Prostate gland (tissue), 2 donors: Measurements from ENCODE around the gene DEFB129. TPM values are rescaled to one million over a fixed set of nuclear protein-coding genes. Genes with fewer than 3 reads are reported as not detected.

Experiments
- DNase-seq: peaks from one replicate; pipeline ENCODE4 v3.0.0-alpha.2; 2019; ENCODE audit warnings: low spot score
- H3K27ac ChIP-seq, 2 donors: fragments of 200-600 bp; sonication (generic); 2 replicates each; pipeline ENCODE4 v1.5.1; 2017 to 2019
- H3K27me3 ChIP-seq: fragments of 200-600 bp; sonication (generic); replicated peaks from 2 replicates; pipeline ENCODE4 v1.5.1; 2019; ENCODE audit not compliant: insufficient read depth
- H3K36me3 ChIP-seq, 2 donors: fragments of 200-600 bp; sonication (generic); 1 replicate in 1 of 2; 2 replicates in 1 of 2; pipeline versions ENCODE4 v1.5.1 to v1.8.1; 2017 to 2019
- H3K4me1 ChIP-seq: fragments of 200-600 bp; sonication (generic); replicated peaks from 2 replicates; pipeline ENCODE4 v1.5.1; 2019
- H3K4me3 ChIP-seq, 2 donors: fragments of 200-600 bp; sonication (generic); 2 replicates each; pipeline ENCODE4 v1.5.1; 2017 to 2019
- H3K9me3 ChIP-seq: fragments of 200-600 bp; sonication (generic); 2 replicates; pipeline ENCODE4 v1.5.1; 2017
- POLR2A ChIP-seq: fragments of 450-650 bp; IDR thresholded peaks from one replicate; pipeline ENCODE4 v1.6.1; 2016; ENCODE audit warnings: antibody characterized with exemption, mild to moderate bottlenecking
- POLR2AphosphoS5 ChIP-seq: sonication (generic); formaldehyde crosslinking; IDR thresholded peaks from one replicate; pipeline ENCODE4 v1.6.1; 2017; ENCODE audit warnings: antibody characterized with exemption
- WGBS: methylation state at CpG from one replicate; pipeline ENCODE4 v1.1.5; 2018; 5-methylcytosine and 5-hydroxymethylcytosine counted together
- intact Hi-C: fragments of 100-400 bp; cut with DNase I; formaldehyde crosslinking; loops from one replicate; pipeline ENCODE4 v1.14.2; 2022
- total RNA-seq, 2 donors: library from RNA; depleted of rRNA; stranded (reverse); fragments of >200 nt; gene quantifications; one replicate each; pipeline ENCODE4 v1.1.0, GENCODE V29; 2016
- TF ChIP-seq, protein P1 (sequence below), 4 experiments: fragments of 200-600 bp in 2 of 4; fragments of 450-650 bp in 2 of 4; sonication (generic) in 2 of 4; IDR thresholded peaks; 1 replicate in 3 of 4; 2 replicates in 1 of 4; pipeline ENCODE4 v1.5.1; 2016 to 2019; ENCODE audit warnings: antibody characterized with exemption in 4 of 4, mild to moderate bottlenecking in 2 of 4, moderate library complexity in 2 of 4

Gene DEFB129
- total RNA-seq, 2 donors from 2014 or later: not detected

DNA sequence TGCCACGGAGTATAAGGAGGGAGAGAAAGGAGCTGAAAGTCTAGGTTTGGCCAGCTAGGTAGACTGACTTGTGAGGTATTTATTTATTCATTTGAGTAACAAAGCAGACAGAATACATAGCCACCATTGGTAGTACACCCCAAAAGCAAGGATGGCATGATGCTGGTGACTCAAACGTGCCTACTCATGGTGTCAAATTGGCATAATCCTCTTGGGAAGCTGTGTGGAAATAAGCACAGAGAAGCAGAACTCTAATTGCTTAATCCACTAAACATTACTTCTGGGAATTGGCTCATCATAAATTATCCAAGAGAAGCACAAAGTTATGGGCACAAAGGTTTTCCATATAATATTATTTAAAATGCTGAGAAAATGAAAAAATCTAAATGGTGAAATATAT lies 32.9 kb downstream of the DEFB129 start:
- H3K9me3 ChIP-seq: no peaks in the 10 kb centered on the region
- H3K27me3 ChIP-seq: no peaks in the 10 kb centered on the region
- H3K4me3 ChIP-seq: no peak overlapping the region
- H3K36me3 ChIP-seq: no peaks in the 10 kb centered on the region
- DNase-seq: no peak
- intact Hi-C loops: no loop called here
- H3K4me1 ChIP-seq: no peaks in the 10 kb centered on the region
- TF ChIP-seq POLR2AphosphoS5 (no peak), POLR2A (no peak)
- TF ChIP-seq, protein P1, sequence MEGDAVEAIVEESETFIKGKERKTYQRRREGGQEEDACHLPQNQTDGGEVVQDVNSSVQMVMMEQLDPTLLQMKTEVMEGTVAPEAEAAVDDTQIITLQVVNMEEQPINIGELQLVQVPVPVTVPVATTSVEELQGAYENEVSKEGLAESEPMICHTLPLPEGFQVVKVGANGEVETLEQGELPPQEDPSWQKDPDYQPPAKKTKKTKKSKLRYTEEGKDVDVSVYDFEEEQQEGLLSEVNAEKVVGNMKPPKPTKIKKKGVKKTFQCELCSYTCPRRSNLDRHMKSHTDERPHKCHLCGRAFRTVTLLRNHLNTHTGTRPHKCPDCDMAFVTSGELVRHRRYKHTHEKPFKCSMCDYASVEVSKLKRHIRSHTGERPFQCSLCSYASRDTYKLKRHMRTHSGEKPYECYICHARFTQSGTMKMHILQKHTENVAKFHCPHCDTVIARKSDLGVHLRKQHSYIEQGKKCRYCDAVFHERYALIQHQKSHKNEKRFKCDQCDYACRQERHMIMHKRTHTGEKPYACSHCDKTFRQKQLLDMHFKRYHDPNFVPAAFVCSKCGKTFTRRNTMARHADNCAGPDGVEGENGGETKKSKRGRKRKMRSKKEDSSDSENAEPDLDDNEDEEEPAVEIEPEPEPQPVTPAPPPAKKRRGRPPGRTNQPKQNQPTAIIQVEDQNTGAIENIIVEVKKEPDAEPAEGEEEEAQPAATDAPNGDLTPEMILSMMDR (IDR thresholded peaks at IDR 0.05): no peak
- H3K27ac ChIP-seq: no peak overlapping the region
- WGBS: 77% methylated on average over 2 of the region's 2 CpGs

DNA sequence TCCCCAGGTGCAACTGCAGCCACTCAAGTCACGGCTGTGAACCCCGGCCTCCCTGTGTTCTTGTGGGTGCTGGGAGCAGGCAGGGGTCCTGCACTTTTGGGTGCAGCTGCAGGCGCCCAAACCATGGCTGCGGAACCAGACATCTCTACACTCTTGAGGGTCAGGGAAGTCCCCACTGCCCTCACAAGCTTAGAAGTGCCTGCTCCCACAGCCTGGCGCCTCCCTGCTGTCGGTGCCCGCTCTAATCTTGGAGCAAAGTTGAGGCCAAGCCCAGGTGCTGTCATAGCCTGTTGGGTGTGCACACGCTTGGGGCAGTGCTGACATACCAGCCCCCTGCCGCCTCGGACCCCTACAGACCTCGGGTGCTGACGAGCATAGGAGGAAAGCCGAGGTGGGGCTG lies 36.6 kb downstream of the DEFB129 start:
- no peak for TF ChIP-seq POLR2A
- TF ChIP-seq, protein P1 (IDR thresholded peaks at IDR 0.05): no peak
- TF ChIP-seq POLR2AphosphoS5: no peak
- DNase-seq: no peak
- WGBS: 94% methylated on average over 13 of the region's 13 CpGs
- intact Hi-C loops: no loop called here
- Histone ChIP-seq H3K4me1 (no peaks in the 10 kb centered on the region), H3K4me3 (no peak overlapping the region), H3K36me3 (no peaks in the 10 kb centered on the region), H3K9me3 (no peaks in the 10 kb centered on the region), H3K27me3 (no peaks in the 10 kb centered on the region), H3K27ac (no peak overlapping the region)

DNA sequence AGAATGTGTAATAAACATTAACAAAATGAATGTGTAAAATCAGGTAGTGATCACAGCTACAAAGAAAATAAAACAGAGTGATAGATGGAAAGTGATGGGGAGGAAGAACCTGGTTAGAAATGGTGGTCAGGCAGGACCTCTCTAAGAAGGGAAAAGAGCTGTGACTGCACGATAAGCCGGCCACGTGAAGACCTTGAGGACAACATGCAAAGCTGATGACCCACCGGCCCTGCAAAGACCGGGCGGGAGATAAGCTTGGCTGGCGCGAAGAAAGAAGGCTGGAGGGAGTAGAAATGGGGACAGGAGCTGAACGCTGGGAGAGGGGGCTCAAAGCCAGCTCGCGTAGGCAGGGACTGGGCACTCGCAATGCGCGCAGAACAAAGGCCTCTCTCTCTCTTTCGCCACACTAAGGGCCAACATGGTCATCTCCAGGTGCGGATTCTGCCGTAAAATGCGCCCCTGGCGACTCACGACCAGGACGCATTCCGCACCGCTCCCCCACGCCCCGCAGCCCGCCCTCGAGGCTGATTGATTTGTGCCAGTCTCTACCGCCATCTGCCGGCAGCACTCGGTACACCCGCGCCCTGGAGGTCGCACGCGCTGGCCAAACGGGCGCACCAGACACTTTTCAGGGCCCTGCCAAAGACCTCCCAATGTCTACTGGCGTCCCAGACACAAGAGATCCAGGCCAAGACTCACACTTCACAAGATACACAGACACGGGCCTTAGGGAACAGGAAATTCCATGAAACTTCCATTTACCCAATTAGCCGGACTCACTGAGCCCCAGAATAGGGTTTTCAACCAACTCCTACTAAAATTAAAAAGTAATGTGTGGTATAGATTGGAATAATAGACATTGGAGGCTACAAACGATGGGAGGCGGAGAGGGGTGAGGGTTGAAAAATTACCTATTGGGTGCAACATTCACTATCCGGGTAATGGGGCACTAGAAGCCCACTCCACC lies 39.8 kb downstream of the DEFB129 start:
- H3K4me3 ChIP-seq: peak overlapping the region; percentile 22 to 31
- intact Hi-C loops: loop anchor here (2.0 kb wide), 1 partner anchor 64 kb away; no protein-coding TSS in a partner anchor
- H3K4me1 ChIP-seq: no peaks in the 10 kb centered on the region
- TF ChIP-seq POLR2AphosphoS5 (peak; percentile 26), POLR2A (no peak)
- TF ChIP-seq, protein P1 (IDR thresholded peaks at IDR 0.05): peak; percentile 89 to 97 (median 94)
- no peaks in the 10 kb centered on the region for H3K9me3 ChIP-seq
- DNase-seq: peak; percentile 75
- H3K27ac ChIP-seq: peak overlapping the region in 1 of 2 donors; percentile 2
- H3K27me3 ChIP-seq: no peaks in the 10 kb centered on the region
- 9% methylated on average over 43 of the region's 43 CpGs for WGBS
- H3K36me3 ChIP-seq: no peaks in the 10 kb centered on the region

DNA sequence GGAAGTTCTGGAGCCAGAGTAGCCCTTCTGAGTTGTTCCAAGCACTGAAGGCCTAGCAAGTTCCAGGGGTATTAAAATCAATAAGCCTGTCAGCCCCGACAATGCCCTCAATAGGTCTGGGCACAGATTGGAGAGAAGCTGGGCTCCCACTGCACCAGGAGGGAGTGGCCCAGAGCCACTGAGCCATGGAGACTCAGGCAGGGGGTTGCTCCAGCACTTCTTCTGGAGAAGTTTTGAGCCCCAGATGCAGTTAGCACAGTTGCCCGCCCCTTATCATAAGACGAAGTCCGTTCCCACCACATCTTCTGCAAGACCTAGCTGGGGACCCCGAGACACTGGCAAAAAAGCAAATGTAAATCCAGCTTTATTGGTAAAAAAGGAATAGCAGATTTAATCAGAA lies 43.5 kb downstream of the DEFB129 start:
- Histone ChIP-seq H3K27ac (no peak overlapping the region), H3K9me3 (no peaks in the 10 kb centered on the region), H3K4me1 (no peaks in the 10 kb centered on the region), H3K27me3 (no peaks in the 10 kb centered on the region), H3K36me3 (no peaks in the 10 kb centered on the region), H3K4me3 (no peak overlapping the region)
- TF ChIP-seq, protein P1 (IDR thresholded peaks at IDR 0.05): no peak
- TF ChIP-seq POLR2A (no peak), POLR2AphosphoS5 (no peak)
- 85% methylated on average over 5 of the region's 5 CpGs for WGBS
- no peak for DNase-seq
- intact Hi-C loops: no loop called here
